Body of pancreas (tissue), 4 donors: ENCODE measurements around the gene ZMYND11.

Experiments
- POLR2A ChIP-seq, 3 donors: fragments of 450-650 bp; IDR thresholded peaks; one replicate each; pipeline ENCODE4 v1.6.1; 2016; ENCODE audit warnings: antibody characterized with exemption in 3 of 3, mild to moderate bottlenecking in 2 of 3
- TF ChIP-seq, protein P1 (sequence below), 7 experiments: fragments of 450-650 bp in 4 of 7; fragments of 200-600 bp in 3 of 7; sonication (generic) in 3 of 7; IDR thresholded peaks; one replicate each; pipeline ENCODE4 v1.5.1; 2016 to 2019; ENCODE audit warnings: antibody characterized with exemption in 7 of 7

DNA sequence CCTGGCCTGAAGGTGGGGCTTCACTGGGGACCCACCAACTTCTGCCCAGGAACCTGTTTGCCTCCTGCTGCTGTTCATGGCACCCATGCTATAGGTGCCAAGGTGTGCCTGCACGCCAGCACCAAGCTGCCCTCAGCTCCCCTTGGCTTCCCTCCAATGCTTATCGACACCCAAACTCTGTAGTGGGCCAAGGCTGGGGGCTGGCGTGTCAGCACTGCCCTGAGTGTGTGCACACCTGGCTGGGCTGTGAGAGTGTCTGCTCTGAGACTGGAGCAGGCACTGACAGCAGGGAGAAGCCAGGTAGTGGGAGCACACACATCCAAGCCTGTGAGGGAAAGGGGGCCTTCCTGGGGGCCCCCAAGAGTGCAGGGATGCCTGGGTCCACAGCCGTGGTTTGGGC is 43.1 kb upstream of the ZMYND11 start:
- TF ChIP-seq POLR2A (IDR thresholded peaks at IDR 0.05) = no peak
- TF ChIP-seq, protein P1, sequence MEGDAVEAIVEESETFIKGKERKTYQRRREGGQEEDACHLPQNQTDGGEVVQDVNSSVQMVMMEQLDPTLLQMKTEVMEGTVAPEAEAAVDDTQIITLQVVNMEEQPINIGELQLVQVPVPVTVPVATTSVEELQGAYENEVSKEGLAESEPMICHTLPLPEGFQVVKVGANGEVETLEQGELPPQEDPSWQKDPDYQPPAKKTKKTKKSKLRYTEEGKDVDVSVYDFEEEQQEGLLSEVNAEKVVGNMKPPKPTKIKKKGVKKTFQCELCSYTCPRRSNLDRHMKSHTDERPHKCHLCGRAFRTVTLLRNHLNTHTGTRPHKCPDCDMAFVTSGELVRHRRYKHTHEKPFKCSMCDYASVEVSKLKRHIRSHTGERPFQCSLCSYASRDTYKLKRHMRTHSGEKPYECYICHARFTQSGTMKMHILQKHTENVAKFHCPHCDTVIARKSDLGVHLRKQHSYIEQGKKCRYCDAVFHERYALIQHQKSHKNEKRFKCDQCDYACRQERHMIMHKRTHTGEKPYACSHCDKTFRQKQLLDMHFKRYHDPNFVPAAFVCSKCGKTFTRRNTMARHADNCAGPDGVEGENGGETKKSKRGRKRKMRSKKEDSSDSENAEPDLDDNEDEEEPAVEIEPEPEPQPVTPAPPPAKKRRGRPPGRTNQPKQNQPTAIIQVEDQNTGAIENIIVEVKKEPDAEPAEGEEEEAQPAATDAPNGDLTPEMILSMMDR (IDR thresholded peaks at IDR 0.05) = no peak
